Mucosa of descending colon (tissue), 3 donors: ENCODE measurements around the gene FHL2. TPM values are rescaled to one million over a fixed set of nuclear protein-coding genes. Genes with fewer than 3 reads are reported as not detected.

Experiments used
- ATAC-seq: fragments of 200-7000 bp; cut with Tn5 transposase; one replicate; pipeline ENCODE4 v1.9.1; 2020; ENCODE audit warnings: mild to moderate bottlenecking, moderate library complexity
- DNase-seq, 3 donors: peaks; one replicate each; pipeline ENCODE4 v3.0.0-alpha.2; 2020
- H3K36me3 ChIP-seq: fragments of 200-600 bp; one replicate; pipeline ENCODE4 v1.8.0; 2021; ENCODE audit warnings: low read depth, mild to moderate bottlenecking
- H3K4me1 ChIP-seq: fragments of 200-600 bp; one replicate; pipeline ENCODE4 v1.8.0; 2021; ENCODE audit warnings: low read depth, mild to moderate bottlenecking
- H3K4me3 ChIP-seq: fragments of 200-600 bp; one replicate; pipeline ENCODE4 v1.8.0; 2021; ENCODE audit warnings: mild to moderate bottlenecking
- H3K9me3 ChIP-seq: fragments of 200-600 bp; one replicate; pipeline ENCODE4 v1.8.0; 2021; ENCODE audit warnings: mild to moderate bottlenecking
- intact Hi-C, 2 donors: fragments of 100-400 bp; cut with DNase I in 1 of 2; cut with micrococcal nuclease in 1 of 2; formaldehyde crosslinking; loops; one replicate each; pipeline versions ENCODE4 v1.11.0 to v1.11.1; 2022; cut with DNase I, micrococcal nuclease
- total RNA-seq, 3 donors: library from RNA; stranded (reverse); fragmentation: NEBNext Ultra II Directional in 2 of 3; extraction: Animal tissue kit (Norgen Biotek cat#: 25700) in 2 of 3; gene quantifications; one replicate each; pipeline versions ENCODE4 v1.2.1 to v1.2.4, GENCODE V29; 2021 to 2023
- TF ChIP-seq, protein P1 (sequence below): fragments of 200-600 bp; IDR thresholded peaks from one replicate; pipeline ENCODE4 v1.8.0; 2022; ENCODE audit warnings: antibody characterized with exemption, mild to moderate bottlenecking
- donor health status: DM: no; HTN: no; CAD: no; lungs with moderate emphysema.
- donor health status: DM: no; HTN: no; CAD: no.
- donor health status: DM: no; HTN: yes; CAD: no.

Gene FHL2
- total RNA-seq, 3 donors from 2014 or later, result 109 to 132 (median 113) TPM

- no peaks in the 10 kb centered on the region for H3K36me3 ChIP-seq
- ATAC-seq, result no peak
- DNase-seq, result no peak
- intact Hi-C loops, result no loop called here
- H3K4me1 ChIP-seq, result peaks cover 10% of the 10 kb centered on the region
- H3K9me3 ChIP-seq, result no peaks in the 10 kb centered on the region
- no peak overlapping the region for H3K4me3 ChIP-seq
- TF ChIP-seq, protein P1, sequence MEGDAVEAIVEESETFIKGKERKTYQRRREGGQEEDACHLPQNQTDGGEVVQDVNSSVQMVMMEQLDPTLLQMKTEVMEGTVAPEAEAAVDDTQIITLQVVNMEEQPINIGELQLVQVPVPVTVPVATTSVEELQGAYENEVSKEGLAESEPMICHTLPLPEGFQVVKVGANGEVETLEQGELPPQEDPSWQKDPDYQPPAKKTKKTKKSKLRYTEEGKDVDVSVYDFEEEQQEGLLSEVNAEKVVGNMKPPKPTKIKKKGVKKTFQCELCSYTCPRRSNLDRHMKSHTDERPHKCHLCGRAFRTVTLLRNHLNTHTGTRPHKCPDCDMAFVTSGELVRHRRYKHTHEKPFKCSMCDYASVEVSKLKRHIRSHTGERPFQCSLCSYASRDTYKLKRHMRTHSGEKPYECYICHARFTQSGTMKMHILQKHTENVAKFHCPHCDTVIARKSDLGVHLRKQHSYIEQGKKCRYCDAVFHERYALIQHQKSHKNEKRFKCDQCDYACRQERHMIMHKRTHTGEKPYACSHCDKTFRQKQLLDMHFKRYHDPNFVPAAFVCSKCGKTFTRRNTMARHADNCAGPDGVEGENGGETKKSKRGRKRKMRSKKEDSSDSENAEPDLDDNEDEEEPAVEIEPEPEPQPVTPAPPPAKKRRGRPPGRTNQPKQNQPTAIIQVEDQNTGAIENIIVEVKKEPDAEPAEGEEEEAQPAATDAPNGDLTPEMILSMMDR, result no peak
Observed at GRCh38 chr2:105323111-105323510, 75.7 kb downstream of the FHL2 start.

DNA sequence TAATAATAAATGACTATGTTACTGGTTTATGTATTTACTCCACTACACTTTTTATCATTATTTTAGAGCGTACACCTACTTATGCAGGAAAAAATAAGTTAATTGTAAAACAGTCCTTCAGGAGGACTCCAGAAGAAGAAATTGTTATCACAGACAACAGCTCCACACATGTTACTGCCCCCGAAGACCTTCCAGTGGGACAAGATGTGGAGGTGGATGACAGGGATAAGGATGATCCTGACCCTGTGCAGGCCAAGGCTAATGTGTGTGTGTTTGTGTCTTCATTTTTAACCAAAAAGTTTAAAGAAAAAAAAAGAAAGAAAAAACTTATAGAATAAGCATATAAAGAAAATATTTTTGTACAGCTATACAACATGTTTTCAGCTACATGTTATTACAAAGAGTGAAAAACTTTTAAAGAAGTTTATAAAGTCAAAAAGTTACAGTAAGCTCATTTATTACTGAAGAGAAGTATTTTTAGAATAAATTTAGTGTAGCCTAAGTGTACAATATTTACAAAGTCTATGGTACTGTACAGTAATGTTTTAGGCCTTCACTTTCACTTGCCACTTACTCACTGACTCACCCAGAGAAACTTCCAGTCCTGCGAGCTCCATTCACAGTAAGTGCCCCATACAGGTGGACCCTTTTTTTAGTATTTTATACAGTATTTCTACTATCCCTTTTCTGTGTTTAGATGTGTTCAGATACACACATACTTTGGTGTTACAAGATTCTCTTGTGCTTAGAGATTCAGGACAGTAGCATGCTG is 76.8 kb downstream of the FHL2 start:
- H3K36me3 ChIP-seq, result no peaks in the 10 kb centered on the region
- TF ChIP-seq, protein P1, result no peak
- intact Hi-C loops, result no loop called here
- H3K4me1 ChIP-seq, result peaks cover 6% of the 10 kb centered on the region
- H3K9me3 ChIP-seq, result no peaks in the 10 kb centered on the region
- ATAC-seq, result no peak
- DNase-seq, result no peak
- no peak overlapping the region for H3K4me3 ChIP-seq

DNA sequence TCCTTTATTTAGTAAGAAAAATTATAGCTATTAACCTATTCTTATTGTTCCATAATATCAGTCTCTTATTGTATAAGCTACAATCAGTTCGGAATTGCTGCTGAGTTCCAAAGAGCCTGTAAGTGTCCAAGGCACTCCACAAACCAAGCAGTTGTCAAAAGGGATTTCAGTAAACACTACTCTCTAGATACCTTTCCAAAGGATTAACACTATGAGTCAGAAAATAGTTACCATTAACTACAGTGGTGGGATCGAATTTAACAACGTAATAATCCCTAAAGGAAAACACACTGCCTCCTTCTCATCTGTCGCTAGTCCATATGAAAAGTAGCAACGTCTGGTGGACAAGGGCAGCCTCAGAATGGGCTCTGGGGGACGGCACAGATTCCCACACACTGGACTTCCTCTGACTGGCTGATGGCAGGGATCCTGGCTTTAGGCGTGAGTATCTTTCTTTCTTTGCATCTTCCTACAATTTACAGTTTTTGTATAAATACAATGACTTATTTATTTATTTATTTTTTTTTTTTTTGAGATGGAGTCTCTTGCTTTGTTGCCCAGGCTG is 78.1 kb downstream of the FHL2 start:
- ATAC-seq (no peak), DNase-seq (no peak)
- intact Hi-C loops, result no loop called here
- Histone ChIP-seq H3K4me3 (no peak overlapping the region), H3K9me3 (no peaks in the 10 kb centered on the region), H3K36me3 (no peaks in the 10 kb centered on the region), H3K4me1 (peaks cover 6% of the 10 kb centered on the region)
- TF ChIP-seq, protein P1, result no peak

- Histone ChIP-seq H3K9me3 (no peaks in the 10 kb centered on the region), H3K4me1 (peaks cover 6% of the 10 kb centered on the region), H3K4me3 (no peak overlapping the region), H3K36me3 (no peaks in the 10 kb centered on the region)
- intact Hi-C loops, result no loop called here
- TF ChIP-seq, protein P1, result no peak
- DNase-seq, result no peak
- ATAC-seq, result no peak
Observed at GRCh38 chr2:105317937-105318336, 80.9 kb downstream of the FHL2 start.

GRCh38 chr2:105315314-105315713 is 83.5 kb downstream of the FHL2 start:
- Histone ChIP-seq H3K9me3 (no peaks in the 10 kb centered on the region), H3K4me1 (peaks cover 8% of the 10 kb centered on the region), H3K4me3 (no peak overlapping the region), H3K36me3 (no peaks in the 10 kb centered on the region)
- ATAC-seq, result no peak
- intact Hi-C loops, result no loop called here
- TF ChIP-seq, protein P1, result no peak
- DNase-seq, result no peak
